ENCODE results near the gene USP20.

USP20 gene

GRCh38 chr9:129823935-129824601 is 11.2 kb upstream of the USP20 start, which contains the start of gene TOR1A:
Gene TOR1A (minus strand): TSS chr9:129824136. CDS start chr9:129824085, 51 bp downstream.
- peak; percentile 92 for DNase-seq (ENCODE audit: low read depth)

DNA sequence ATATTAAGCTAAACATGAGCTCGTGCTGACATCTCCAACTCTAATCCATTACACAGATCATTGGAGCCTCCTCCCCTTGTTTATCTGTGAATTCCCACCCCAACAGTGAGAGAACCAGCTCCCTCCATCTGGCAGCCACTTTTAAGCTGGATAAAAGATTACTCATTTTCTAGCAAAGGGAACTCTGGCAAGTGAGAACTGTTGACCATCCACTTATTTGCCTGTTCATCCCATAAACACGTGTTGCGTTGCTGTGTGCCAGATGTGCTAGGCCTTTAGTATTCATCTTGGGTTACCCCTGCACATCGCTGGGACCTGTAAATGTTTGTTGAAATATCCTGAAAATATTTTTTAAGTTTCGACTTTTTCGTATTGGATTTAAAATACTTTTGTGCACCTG is 8.9 kb upstream of the USP20 start:
- no peak for DNase-seq (ENCODE audit: low read depth)

DNA sequence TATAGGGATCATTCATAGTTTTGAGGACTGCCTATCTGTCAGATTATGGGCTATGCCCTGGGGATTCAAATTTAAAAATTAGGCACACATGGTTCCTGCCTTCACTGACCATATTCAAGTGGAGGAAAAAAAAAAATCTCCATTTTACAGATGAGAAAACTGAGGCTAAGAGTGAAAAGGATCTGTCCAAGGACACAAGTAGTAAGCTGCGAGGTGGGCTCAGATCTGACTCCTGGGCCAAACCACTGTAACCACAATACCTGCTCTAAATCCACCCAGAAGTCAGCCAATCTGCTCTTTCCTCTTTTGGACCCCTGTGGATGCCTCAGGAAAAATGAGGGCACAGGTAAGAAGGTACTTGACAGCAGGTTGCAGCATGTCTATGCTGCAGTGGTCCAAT is 8.5 kb upstream of the USP20 start:
- DNase-seq (ENCODE audit: low read depth), result no peak

DNA sequence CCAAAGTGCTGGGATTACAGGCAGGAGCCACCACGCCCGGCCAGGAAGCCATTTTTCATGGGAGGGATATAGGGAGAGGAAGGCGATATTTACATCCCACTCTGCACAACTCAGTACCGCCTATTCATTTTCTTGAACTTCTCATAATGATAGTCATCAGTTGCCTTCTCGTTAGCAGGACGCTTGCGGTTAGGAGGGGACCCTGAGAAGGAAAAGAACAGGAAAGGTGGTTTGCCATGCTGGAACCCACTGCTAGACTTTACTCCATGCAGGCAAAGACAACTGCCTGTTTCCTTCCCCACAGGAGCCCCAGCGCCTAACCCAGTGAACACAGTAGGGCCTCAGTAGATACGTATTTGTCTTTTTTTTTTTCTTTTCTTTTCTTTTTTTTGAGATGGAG is 7.2 kb upstream of the USP20 start:
- DNase-seq (ENCODE audit: low read depth), result no peak

DNA sequence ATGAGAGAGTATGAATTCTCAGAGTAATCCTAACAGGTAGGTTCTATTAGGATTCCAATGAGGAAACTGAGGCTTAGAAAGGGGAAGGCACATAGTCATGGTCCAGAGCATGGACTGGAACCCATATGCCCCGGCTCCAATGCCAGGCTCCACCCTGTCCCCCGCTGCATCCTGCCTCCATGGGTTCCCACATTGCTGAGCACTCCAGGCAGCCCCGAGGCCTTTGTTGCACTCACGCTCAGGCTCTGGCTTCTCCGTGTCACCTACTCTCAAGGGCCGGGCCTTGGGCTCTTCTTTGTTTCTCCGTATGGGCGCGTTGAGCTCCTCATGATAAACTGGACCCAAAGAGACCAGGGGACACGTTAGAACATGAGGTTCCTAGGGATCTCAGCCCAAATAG is 6.3 kb upstream of the USP20 start:
- DNase-seq (ENCODE audit: low read depth), result no peak

- DNase-seq (ENCODE audit: low read depth), result no peak
Observed at GRCh38 chr9:129832982-129833381, 2.3 kb upstream of the USP20 start.

- no peak for DNase-seq (ENCODE audit: low read depth)
Observed at GRCh38 chr9:129834489-129835127, 650 bp upstream of the USP20 start.

- no peak for DNase-seq (ENCODE audit: low read depth)
Observed at GRCh38 chr9:129835860-129836223, 584 bp downstream of the USP20 start.

DNA sequence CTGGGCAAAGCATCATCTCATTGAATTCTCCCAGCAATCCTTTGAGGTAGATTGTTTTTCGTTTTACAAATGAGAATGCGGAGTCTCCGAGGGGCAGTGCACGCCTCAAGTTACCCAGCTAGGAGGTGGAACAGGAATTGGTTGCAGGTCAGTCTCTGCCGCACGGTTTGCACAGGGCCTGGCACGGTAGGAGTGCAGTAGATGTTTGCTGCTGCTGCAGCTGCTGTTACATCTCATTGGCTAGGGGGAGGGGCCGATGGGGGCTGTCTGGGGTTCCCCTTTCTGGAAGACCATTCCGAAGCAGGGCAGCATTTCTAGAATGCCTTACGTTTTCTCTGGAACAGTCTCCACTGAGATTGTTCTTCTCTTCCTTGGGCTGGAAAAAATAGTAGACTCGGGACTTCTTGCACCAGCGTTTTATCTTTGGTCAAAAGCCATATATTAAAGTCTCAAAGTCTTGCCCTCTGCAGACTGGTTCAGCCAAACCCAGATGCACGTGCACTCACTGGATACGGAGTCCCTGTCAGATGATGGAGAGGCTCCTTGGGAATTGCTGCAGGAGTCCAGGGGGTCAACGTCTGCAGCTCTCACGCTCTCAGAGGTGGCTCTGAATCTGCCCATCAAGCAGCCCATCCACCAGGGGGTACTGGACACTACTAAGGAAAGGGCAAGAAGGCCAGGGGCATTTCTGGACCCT is 1.2 kb downstream of the USP20 start:
- DNase-seq (ENCODE audit: low read depth), result peak; percentile 46

- peak; percentile 25 for DNase-seq (ENCODE audit: low read depth)
Observed at GRCh38 chr9:129838707-129839259, 3.5 kb downstream of the USP20 start.

DNA sequence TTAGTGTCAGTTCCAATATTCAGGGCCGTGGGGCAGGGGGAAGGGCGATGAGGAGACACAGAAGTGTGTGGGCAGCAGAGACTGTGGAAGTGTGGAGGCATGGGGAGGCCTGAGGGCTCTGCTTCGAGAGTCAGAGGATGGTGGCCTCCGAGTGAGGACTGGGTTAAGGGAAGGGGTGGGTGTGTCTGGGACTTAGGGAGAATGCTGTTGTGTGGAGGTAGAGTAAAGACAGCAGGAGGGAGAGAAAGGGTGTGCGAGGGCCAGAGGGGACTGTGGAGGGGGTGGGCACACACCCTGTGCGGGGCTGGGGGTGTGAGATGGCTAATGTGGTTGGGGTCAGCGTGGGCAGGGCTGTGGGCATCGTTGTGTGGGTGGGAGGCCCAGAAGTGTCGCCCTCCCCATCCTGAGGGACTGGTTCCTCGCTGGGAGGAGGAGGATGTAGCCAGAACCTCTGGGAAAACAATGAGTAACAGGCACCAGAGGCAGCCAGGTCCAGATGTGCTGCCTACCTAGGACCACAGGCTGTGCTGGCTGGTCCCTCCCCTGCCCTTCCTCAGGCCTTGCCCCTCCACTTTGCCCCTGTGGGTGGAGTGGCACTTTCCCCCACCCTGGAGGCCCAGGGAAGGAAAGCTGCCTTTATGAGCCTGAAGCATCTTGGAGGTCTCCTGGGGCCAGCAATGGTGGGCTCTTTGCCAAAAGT is 4.2 kb downstream of the USP20 start:
- DNase-seq (ENCODE audit: low read depth), result no peak

GRCh38 chr9:129840034-129840433 is 4.8 kb downstream of the USP20 start:
- DNase-seq (ENCODE audit: low read depth), result no peak

DNA sequence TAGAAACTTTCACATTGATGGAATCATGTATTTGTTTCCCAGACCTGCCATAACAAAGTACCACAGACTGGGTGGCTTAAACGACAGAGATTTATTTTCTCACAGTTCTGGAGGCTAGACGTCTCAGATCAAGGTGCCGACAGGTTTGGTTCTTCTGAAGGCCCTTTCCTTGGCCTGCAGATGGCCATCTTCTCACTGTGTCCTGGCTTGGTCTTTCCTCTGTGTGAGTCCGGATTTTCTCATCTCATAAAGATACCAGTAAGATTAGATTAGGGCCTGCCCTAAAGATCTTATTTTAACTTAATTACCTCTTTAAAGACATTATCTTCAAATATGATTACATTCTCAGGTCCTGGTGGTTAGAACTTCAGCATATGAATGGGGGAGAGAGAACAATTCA is 5.8 kb downstream of the USP20 start:
- DNase-seq (ENCODE audit: low read depth), result no peak

- no peak for DNase-seq (ENCODE audit: low read depth)
Observed at GRCh38 chr9:129845373-129845772, 10.1 kb downstream of the USP20 start.

DNA sequence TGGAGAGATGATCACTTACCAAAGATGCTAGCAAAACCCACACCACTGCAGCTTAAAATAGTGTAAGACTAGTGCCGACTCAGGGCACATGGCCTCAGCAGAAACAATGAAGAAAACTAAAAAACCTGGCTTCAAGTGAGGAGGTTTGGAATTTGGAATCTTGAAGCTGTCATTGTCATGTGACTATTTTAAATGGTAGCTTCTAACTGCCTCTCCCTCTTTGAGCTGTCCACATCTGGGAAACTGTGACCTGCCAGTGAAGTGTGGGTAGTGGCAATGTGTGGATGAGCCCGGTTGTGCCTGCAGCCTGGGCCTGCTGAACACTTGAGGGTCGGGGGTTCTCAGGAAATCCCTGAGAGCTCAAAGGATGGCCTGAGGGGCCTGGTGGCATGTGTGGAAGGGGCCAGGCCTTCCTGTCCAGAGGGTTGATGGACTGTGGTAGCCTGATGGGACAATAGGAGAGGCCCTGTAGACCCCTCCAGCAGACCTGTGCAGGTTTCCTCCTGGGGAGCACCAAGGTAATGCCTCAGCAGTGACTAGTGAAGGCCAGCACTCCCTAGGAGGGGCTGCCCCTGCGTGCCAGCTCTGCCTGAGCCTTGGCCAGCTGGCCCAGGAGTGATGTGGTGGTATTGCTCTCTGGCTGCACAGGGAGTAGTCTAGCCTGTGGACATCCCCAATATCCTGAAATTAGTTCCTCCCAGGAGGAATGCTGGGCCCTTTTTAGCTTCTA is 13.6 kb downstream of the USP20 start:
- no peak for DNase-seq (ENCODE audit: low read depth)

- DNase-seq (ENCODE audit: low read depth), result no peak
Observed at GRCh38 chr9:129849901-129850300, 14.6 kb downstream of the USP20 start.

GRCh38 chr9:129850821-129851550 is 15.7 kb downstream of the USP20 start:
- no peak for DNase-seq (ENCODE audit: low read depth)

- DNase-seq (ENCODE audit: low read depth), result no peak
Observed at GRCh38 chr9:129851821-129852220, 16.6 kb downstream of the USP20 start.

DNA sequence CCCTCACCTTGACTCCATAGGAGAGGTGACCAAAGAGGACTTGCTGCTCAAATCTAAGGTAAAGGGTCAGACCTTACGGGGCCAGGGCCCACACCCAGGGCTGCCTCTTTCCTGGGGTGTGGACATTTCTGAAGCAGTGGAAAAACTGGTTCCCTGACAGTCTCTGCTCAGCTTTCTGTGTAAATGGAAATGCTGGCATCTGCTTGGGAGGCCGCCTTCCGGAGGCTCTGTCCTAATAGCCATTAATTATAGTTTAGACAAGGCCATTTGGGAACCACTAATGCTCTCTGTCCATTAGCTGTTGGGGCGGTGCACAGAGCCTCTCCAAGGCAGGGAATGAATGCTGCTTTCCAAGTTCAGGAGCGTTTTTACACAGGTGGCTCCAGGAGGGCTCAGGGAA is 17.3 kb downstream of the USP20 start:
- no peak for DNase-seq (ENCODE audit: low read depth)

- DNase-seq (ENCODE audit: low read depth), result no peak
Observed at GRCh38 chr9:129853614-129854013, 18.4 kb downstream of the USP20 start.

GRCh38 chr9:129854588-129855110 is 19.4 kb downstream of the USP20 start:
- no peak for DNase-seq (ENCODE audit: low read depth)

Measured in activated T-cell treated with anti-CD3 and anti-CD28 coated beads for 24 hours (primary cell).